Measurements from ENCODE around the gene TMEM169.

The TMEM169 gene

GRCh38 chr2:216104691-216105090 lies 23.0 kb downstream of the TMEM169 start:
- H3K9me3 ChIP-seq (ENCODE audit: control insufficient read depth in 2 of 2, low read length in 2 of 2), result no peaks in the 10 kb centered on the region
- H3K27ac ChIP-seq (ENCODE audit: low read length), result no peak overlapping the region
- peaks cover 3% of the 10 kb centered on the region for H3K4me1 ChIP-seq (ENCODE audit: control insufficient read depth, insufficient read depth, low read length)
- H3K9ac ChIP-seq (ENCODE audit: low read length in 2 of 2), result no peak overlapping the region
- H3K36me3 ChIP-seq (ENCODE audit: control insufficient read depth in 2 of 2, insufficient read depth in 2 of 2, low read length in 2 of 2), result peaks cover 0 to 2% of the 10 kb centered on the region in 2 donors
- H3K4me3 ChIP-seq (ENCODE audit: low read length in 2 of 2), result no peak overlapping the region
- H3K27me3 ChIP-seq (ENCODE audit: control insufficient read depth in 1 of 2, insufficient read depth in 2 of 2, low read length in 2 of 2), result no peaks in the 10 kb centered on the region

DNA sequence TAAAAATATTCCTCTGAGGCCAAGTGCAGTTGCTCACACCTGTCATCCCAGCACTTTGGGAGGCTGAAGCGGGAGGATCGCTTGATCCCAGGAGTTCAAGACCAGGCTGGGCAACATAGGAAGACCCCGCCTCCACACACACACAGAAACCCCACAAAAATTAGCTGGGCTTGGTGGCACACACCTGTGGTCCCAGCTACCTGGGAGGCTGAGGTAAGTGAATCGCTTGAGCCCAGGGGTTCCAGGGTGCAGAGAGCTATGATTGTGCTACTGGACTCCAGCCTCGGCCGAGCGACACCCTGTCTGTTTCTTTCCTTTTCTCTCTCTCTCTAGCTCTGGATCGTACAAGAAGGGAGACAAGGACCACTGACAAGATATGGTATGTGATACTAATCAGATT lies 25.6 kb downstream of the TMEM169 start:
- no peak overlapping the region for H3K9ac ChIP-seq (ENCODE audit: low read length in 2 of 2)
- peaks cover 6% of the 10 kb centered on the region for H3K4me1 ChIP-seq (ENCODE audit: control insufficient read depth, insufficient read depth, low read length)
- H3K27me3 ChIP-seq (ENCODE audit: control insufficient read depth in 1 of 2, insufficient read depth in 2 of 2, low read length in 2 of 2), result no peaks in the 10 kb centered on the region
- peaks cover 6 to 8% of the 10 kb centered on the region in 2 donors for H3K36me3 ChIP-seq (ENCODE audit: control insufficient read depth in 2 of 2, insufficient read depth in 2 of 2, low read length in 2 of 2)
- no peak overlapping the region for H3K27ac ChIP-seq (ENCODE audit: low read length)
- H3K9me3 ChIP-seq (ENCODE audit: control insufficient read depth in 2 of 2, low read length in 2 of 2), result no peaks in the 10 kb centered on the region
- no peak overlapping the region for H3K4me3 ChIP-seq (ENCODE audit: low read length in 2 of 2)

DNA sequence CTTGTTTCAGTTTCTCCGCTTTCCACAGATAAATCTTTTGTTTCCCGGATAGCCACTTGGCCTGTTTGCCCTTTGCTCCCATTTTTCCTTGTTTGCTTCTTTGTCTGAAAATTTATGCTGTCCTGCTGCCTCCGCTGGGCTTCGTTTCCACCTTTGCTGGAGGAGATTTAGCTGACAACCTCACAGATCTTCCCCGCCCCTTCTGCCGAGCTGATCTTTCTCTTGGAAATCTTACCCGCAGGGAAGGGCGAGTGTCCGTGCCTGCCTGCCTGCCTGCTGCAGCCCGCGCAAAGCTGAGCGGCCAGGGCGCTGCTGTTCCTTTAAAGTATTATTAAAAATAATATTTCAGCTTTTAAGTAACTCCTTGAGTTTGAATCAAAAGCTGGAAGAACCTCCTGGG lies 26.0 kb downstream of the TMEM169 start:
- no peak overlapping the region for H3K9ac ChIP-seq (ENCODE audit: low read length in 2 of 2)
- H3K4me3 ChIP-seq (ENCODE audit: low read length in 2 of 2), result no peak overlapping the region
- H3K36me3 ChIP-seq (ENCODE audit: control insufficient read depth in 2 of 2, insufficient read depth in 2 of 2, low read length in 2 of 2), result peaks cover 8 to 11% of the 10 kb centered on the region in 2 donors

GRCh38 chr2:216108310-216108966 lies 26.7 kb downstream of the TMEM169 start:
- Histone ChIP-seq H3K4me3 (ENCODE audit: low read length in 2 of 2) (peak overlapping the region; percentile 51 to 99), H3K27me3 (ENCODE audit: control insufficient read depth in 1 of 2, insufficient read depth in 2 of 2, low read length in 2 of 2) (no peaks in the 10 kb centered on the region), H3K9me3 (ENCODE audit: control insufficient read depth in 2 of 2, low read length in 2 of 2) (no peaks in the 10 kb centered on the region), H3K36me3 (ENCODE audit: control insufficient read depth in 2 of 2, insufficient read depth in 2 of 2, low read length in 2 of 2) (peaks cover 14 to 17% of the 10 kb centered on the region in 2 donors), H3K9ac (ENCODE audit: low read length in 2 of 2) (peak overlapping the region; percentile 29 to 62), H3K4me1 (ENCODE audit: control insufficient read depth, insufficient read depth, low read length) (peaks cover 6% of the 10 kb centered on the region), H3K27ac (ENCODE audit: low read length) (no peak overlapping the region)

More for the DNA sequence above, 26.0 kb downstream of the TMEM169 start:
- peaks cover 6% of the 10 kb centered on the region for H3K4me1 ChIP-seq (ENCODE audit: control insufficient read depth, insufficient read depth, low read length)
- no peak overlapping the region for H3K27ac ChIP-seq (ENCODE audit: low read length)
- no peaks in the 10 kb centered on the region for H3K9me3 ChIP-seq (ENCODE audit: control insufficient read depth in 2 of 2, low read length in 2 of 2)
- no peaks in the 10 kb centered on the region for H3K27me3 ChIP-seq (ENCODE audit: control insufficient read depth in 1 of 2, insufficient read depth in 2 of 2, low read length in 2 of 2)

- peaks cover 19 to 23% of the 10 kb centered on the region in 2 donors for H3K36me3 ChIP-seq (ENCODE audit: control insufficient read depth in 2 of 2, insufficient read depth in 2 of 2, low read length in 2 of 2)
- peaks cover 7% of the 10 kb centered on the region for H3K4me1 ChIP-seq (ENCODE audit: control insufficient read depth, insufficient read depth, low read length)
- H3K9me3 ChIP-seq (ENCODE audit: control insufficient read depth in 2 of 2, low read length in 2 of 2), result no peaks in the 10 kb centered on the region
- H3K27ac ChIP-seq (ENCODE audit: low read length), result peak within 1 kb of the TSS; percentile 88
- peak within 1 kb of the TSS; percentile 80 to 99 for H3K4me3 ChIP-seq (ENCODE audit: low read length in 2 of 2)
- H3K27me3 ChIP-seq (ENCODE audit: control insufficient read depth in 1 of 2, insufficient read depth in 2 of 2, low read length in 2 of 2), result no peaks in the 10 kb centered on the region
- peak within 1 kb of the TSS; percentile 93 to 99 for H3K9ac ChIP-seq (ENCODE audit: low read length in 2 of 2)
These were observed 27.5 kb downstream of the TMEM169 start, which contains the start of gene XRCC5 for GRCh38 chr2:216108967-216109921. Gene XRCC5 (plus strand): TSS chr2:216109348. CDS start chr2:216109437, 89 bp downstream.

- Histone ChIP-seq H3K9me3 (ENCODE audit: control insufficient read depth in 2 of 2, low read length in 2 of 2) (no peaks in the 10 kb centered on the region), H3K36me3 (ENCODE audit: control insufficient read depth in 2 of 2, insufficient read depth in 2 of 2, low read length in 2 of 2) (peaks cover 21 to 26% of the 10 kb centered on the region in 2 donors), H3K4me3 (ENCODE audit: low read length in 2 of 2) (peak overlapping the region; percentile 80 to 99), H3K4me1 (ENCODE audit: control insufficient read depth, insufficient read depth, low read length) (peaks cover 10% of the 10 kb centered on the region), H3K27ac (ENCODE audit: low read length) (peak overlapping the region; percentile 88), H3K27me3 (ENCODE audit: control insufficient read depth in 1 of 2, insufficient read depth in 2 of 2, low read length in 2 of 2) (no peaks in the 10 kb centered on the region), H3K9ac (ENCODE audit: low read length in 2 of 2) (peak overlapping the region; percentile 93 to 99)
These were observed 28.4 kb downstream of the TMEM169 start for GRCh38 chr2:216109962-216110614.

GRCh38 chr2:216110620-216111019 lies 28.9 kb downstream of the TMEM169 start:
- H3K9ac ChIP-seq (ENCODE audit: low read length in 2 of 2), result peak overlapping the region; percentile 93 to 99
- no peak overlapping the region for H3K27ac ChIP-seq (ENCODE audit: low read length)
- no peaks in the 10 kb centered on the region for H3K27me3 ChIP-seq (ENCODE audit: control insufficient read depth in 1 of 2, insufficient read depth in 2 of 2, low read length in 2 of 2)
- peaks cover 10% of the 10 kb centered on the region for H3K4me1 ChIP-seq (ENCODE audit: control insufficient read depth, insufficient read depth, low read length)
- H3K4me3 ChIP-seq (ENCODE audit: low read length in 2 of 2), result peak overlapping the region in 1 of 2 donors; percentile 99
- no peaks in the 10 kb centered on the region for H3K9me3 ChIP-seq (ENCODE audit: control insufficient read depth in 2 of 2, low read length in 2 of 2)
- peaks cover 21 to 26% of the 10 kb centered on the region in 2 donors for H3K36me3 ChIP-seq (ENCODE audit: control insufficient read depth in 2 of 2, insufficient read depth in 2 of 2, low read length in 2 of 2)

- no peak overlapping the region for H3K9ac ChIP-seq (ENCODE audit: low read length in 2 of 2)
- H3K4me3 ChIP-seq (ENCODE audit: low read length in 2 of 2), result no peak overlapping the region
- H3K27ac ChIP-seq (ENCODE audit: low read length), result no peak overlapping the region
- peaks cover 10% of the 10 kb centered on the region for H3K4me1 ChIP-seq (ENCODE audit: control insufficient read depth, insufficient read depth, low read length)
- H3K36me3 ChIP-seq (ENCODE audit: control insufficient read depth in 2 of 2, insufficient read depth in 2 of 2, low read length in 2 of 2), result peaks cover 21 to 26% of the 10 kb centered on the region in 2 donors
- no peaks in the 10 kb centered on the region for H3K27me3 ChIP-seq (ENCODE audit: control insufficient read depth in 1 of 2, insufficient read depth in 2 of 2, low read length in 2 of 2)
- no peaks in the 10 kb centered on the region for H3K9me3 ChIP-seq (ENCODE audit: control insufficient read depth in 2 of 2, low read length in 2 of 2)
These were observed 29.4 kb downstream of the TMEM169 start for GRCh38 chr2:216111122-216111521.

DNA sequence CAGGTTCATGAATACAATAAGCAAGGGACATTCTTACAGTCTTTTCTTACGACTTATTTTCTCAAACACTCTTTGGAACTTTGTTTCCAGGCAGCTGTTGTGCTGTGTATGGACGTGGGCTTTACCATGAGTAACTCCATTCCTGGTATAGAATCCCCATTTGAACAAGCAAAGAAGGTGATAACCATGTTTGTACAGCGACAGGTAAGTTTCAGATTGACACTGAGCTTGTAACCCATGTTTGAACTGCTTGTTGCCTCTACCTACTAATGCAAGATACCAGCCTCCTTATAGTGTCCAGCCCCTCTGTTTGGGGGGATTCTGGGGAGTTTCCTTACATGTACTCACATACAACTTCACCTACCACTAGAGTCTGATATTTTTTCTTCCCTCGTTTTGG lies 31.2 kb downstream of the TMEM169 start:
- no peak overlapping the region for H3K27ac ChIP-seq (ENCODE audit: low read length)
- no peaks in the 10 kb centered on the region for H3K9me3 ChIP-seq (ENCODE audit: control insufficient read depth in 2 of 2, low read length in 2 of 2)
- H3K9ac ChIP-seq (ENCODE audit: low read length in 2 of 2), result no peak overlapping the region
- H3K27me3 ChIP-seq (ENCODE audit: control insufficient read depth in 1 of 2, insufficient read depth in 2 of 2, low read length in 2 of 2), result no peaks in the 10 kb centered on the region
- H3K4me1 ChIP-seq (ENCODE audit: control insufficient read depth, insufficient read depth, low read length), result peaks cover 10% of the 10 kb centered on the region
- H3K4me3 ChIP-seq (ENCODE audit: low read length in 2 of 2), result no peak overlapping the region
- peaks cover 27 to 38% of the 10 kb centered on the region in 2 donors for H3K36me3 ChIP-seq (ENCODE audit: control insufficient read depth in 2 of 2, insufficient read depth in 2 of 2, low read length in 2 of 2)

DNA sequence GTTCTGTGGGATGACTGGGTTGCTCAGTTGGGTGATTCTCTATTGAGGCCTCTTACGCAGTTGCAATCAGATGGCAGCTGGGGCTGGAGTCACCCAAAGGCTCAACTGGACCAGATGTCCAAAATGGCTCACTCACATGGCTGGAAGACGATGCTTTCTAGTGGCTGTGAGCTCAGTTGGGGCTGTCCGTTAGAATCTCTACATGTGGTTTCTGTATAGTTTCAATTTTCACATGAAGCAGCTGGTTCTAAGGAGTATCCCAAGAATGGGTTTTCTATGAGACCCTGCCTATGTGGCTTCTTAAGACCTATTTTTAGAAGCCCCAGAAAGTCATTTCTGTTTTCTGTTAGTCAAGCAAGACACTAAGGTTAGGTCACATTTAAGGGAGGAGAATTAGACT lies 31.9 kb downstream of the TMEM169 start:
- Histone ChIP-seq H3K36me3 (ENCODE audit: control insufficient read depth in 2 of 2, insufficient read depth in 2 of 2, low read length in 2 of 2) (peaks cover 30 to 45% of the 10 kb centered on the region in 2 donors), H3K9ac (ENCODE audit: low read length in 2 of 2) (no peak overlapping the region), H3K4me1 (ENCODE audit: control insufficient read depth, insufficient read depth, low read length) (peaks cover 7% of the 10 kb centered on the region)

More for the DNA sequence above, 31.9 kb downstream of the TMEM169 start:
- Histone ChIP-seq H3K27ac (ENCODE audit: low read length) (no peak overlapping the region), H3K4me3 (ENCODE audit: low read length in 2 of 2) (no peak overlapping the region), H3K27me3 (ENCODE audit: control insufficient read depth in 1 of 2, insufficient read depth in 2 of 2, low read length in 2 of 2) (no peaks in the 10 kb centered on the region), H3K9me3 (ENCODE audit: control insufficient read depth in 2 of 2, low read length in 2 of 2) (no peaks in the 10 kb centered on the region)
